Measurements from ENCODE around the gene SYTL2.

The SYTL2 gene

GRCh38 chr11:85647604-85648299, 163.2 kb downstream of the SYTL2 start, which contains the start of gene TMEM126A:
TSS of gene TMEM126A (plus strand) at chr11:85647967. CDS start at chr11:85650256, 2,289 bp downstream.
- peak; percentile 90 for DNase-seq

- DNase-seq, result no peak
Measured at GRCh38 chr11:85647078-85647477, 163.9 kb downstream of the SYTL2 start.
